ENCODE measurements around the gene OR2C3.

DNA sequence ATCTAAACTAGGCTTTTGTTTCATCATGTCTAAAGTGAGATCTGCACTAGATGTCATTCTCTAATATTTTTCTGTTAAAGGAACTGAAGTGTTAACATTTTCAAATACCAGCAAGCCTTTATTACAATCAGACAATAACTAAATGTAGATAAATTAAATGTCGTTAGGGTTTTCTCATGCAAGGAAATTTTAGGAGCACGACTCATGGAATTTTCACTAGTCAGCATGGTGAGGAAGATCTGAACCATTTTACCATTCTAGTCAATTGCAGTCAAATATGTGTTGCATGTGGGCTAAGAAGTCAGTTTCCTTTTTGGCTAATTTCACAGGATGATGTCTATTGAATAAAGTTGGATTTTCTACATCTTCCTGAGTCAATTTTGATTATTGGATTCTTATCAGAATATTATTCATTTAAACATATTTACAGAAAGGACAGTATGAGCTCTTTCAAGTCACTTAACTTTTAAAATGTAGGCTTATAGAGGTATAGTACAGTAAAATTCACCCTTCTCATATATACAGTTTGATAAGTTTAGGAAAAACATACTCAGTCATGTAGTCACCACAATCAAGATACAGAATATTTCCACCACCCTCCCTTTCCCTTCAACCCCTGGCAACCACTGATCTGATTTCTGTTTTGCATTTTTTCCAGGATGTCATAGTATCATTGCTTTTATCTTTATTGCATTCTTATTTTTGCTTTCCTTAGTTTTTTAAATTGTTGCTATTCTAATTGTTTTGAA lies 21.9 kb upstream of the OR2C3 start:
- TF ChIP-seq BRCA1 (CRISPR knock-in tag; IDR thresholded peaks at IDR 0.05): no peak
- TF ChIP-seq USF2 (IDR thresholded peaks at IDR 0.05; ENCODE audit: low read depth, low read length): no peak
- TF ChIP-seq USF2 (CRISPR knock-in tag; IDR thresholded peaks at IDR 0.05; ENCODE audit: borderline replicate concordance): no peak
- TF ChIP-seq ZNF101 (CRISPR knock-in tag; IDR thresholded peaks at IDR 0.05; ENCODE audit: borderline replicate concordance, low read depth): no peak
- TF ChIP-seq ZZZ3 (CRISPR knock-in tag; IDR thresholded peaks at IDR 0.05; ENCODE audit: borderline replicate concordance): no peak
- TF ChIP-seq, protein P1, sequence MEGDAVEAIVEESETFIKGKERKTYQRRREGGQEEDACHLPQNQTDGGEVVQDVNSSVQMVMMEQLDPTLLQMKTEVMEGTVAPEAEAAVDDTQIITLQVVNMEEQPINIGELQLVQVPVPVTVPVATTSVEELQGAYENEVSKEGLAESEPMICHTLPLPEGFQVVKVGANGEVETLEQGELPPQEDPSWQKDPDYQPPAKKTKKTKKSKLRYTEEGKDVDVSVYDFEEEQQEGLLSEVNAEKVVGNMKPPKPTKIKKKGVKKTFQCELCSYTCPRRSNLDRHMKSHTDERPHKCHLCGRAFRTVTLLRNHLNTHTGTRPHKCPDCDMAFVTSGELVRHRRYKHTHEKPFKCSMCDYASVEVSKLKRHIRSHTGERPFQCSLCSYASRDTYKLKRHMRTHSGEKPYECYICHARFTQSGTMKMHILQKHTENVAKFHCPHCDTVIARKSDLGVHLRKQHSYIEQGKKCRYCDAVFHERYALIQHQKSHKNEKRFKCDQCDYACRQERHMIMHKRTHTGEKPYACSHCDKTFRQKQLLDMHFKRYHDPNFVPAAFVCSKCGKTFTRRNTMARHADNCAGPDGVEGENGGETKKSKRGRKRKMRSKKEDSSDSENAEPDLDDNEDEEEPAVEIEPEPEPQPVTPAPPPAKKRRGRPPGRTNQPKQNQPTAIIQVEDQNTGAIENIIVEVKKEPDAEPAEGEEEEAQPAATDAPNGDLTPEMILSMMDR (CRISPR knock-in tag; IDR thresholded peaks at IDR 0.05): no peak
- TF ChIP-seq CHD2 (IDR thresholded peaks at IDR 0.05; ENCODE audit: low read depth, low read length): no peak
- TF ChIP-seq TCF12 (IDR thresholded peaks at IDR 0.05): no peak
- no peak for TF ChIP-seq TCF12 (CRISPR knock-in tag; IDR thresholded peaks at IDR 0.05)
- no peak for TF ChIP-seq SMC3 (IDR thresholded peaks at IDR 0.05; ENCODE audit: low read length)
- TF ChIP-seq ZIK1 (CRISPR knock-in tag; IDR thresholded peaks at IDR 0.05; ENCODE audit: borderline replicate concordance, low read depth): no peak
- no peak for TF ChIP-seq SSRP1 (CRISPR knock-in tag; IDR thresholded peaks at IDR 0.05)
- no peak for TF ChIP-seq ZNF609 (CRISPR knock-in tag; IDR thresholded peaks at IDR 0.05; ENCODE audit: borderline replicate concordance)
- no peak for TF ChIP-seq ZFP36 (IDR thresholded peaks at IDR 0.05; ENCODE audit: borderline replicate concordance, low read depth, low read length, partially characterized antibody)
- TF ChIP-seq ZNF589 (CRISPR knock-in tag; conservative IDR thresholded peaks at IDR 0.05): no peak

Measured in HepG2 (cell line).